ENCODE measurements around the gene TCERG1L.

GRCh38 chr10:131134001-131134576 is 177.4 kb downstream of the TCERG1L start:
- TF ChIP-seq POLR2AphosphoS5 (IDR thresholded peaks at IDR 0.05; ENCODE audit: low read depth, low read length), result no peak
- no peak for TF ChIP-seq TAF1 (IDR thresholded peaks at IDR 0.05; ENCODE audit: borderline replicate concordance, insufficient read depth, low read length)
